H1 (cell line): ENCODE results near the gene PSMD6. TPM values are rescaled to one million over a fixed set of nuclear protein-coding genes. Genes with fewer than 3 reads are reported as not detected.

Experiments
- CTCF ChIA-PET: fragments of 300-600 bp; sonication (Branson Sonifier 250); formaldehyde crosslinking; loops from one replicate; lab custom pipeline; 2021; ENCODE audit not compliant: partially characterized antibody; lab: Charles Lee
- POLR2A ChIA-PET: fragments of 300-600 bp; sonication (Branson Sonifier 250); formaldehyde crosslinking; loops from one replicate; lab custom pipeline; 2021; ENCODE audit warnings: inconsistent platforms; ENCODE audit not compliant: partially characterized antibody; lab: Charles Lee
- DNase-seq, 2 experiments: peaks; one replicate each; pipeline versions ENCODE4 v3.0.0 to v3.0.0-alpha.2; 2010 to 2022; ENCODE audit warnings: low spot score in 2 of 2, low read depth in 1 of 2, mixed read lengths in 1 of 2
- FAIRE-seq: peaks from 2 replicates; lab custom pipeline; 2011; peaks lifted over from hg19 to GRCh38; lab: Jason Lieb, UNC
- H2AFZ ChIP-seq: 2 replicates; pipeline ENCODE4 v1.8.1; 2012; ENCODE audit warnings: low read length, inconsistent platforms
- H2AK5ac ChIP-seq: 2 replicates; pipeline ENCODE4 v1.6.1; 2013; ENCODE audit warnings: low read depth, low read length
- H2BK120ac ChIP-seq: replicated peaks from 2 replicates; pipeline ENCODE3; 2013; ENCODE audit warnings: low read depth, low read length, inconsistent platforms
- H2BK12ac ChIP-seq: 2 replicates; pipeline ENCODE4 v1.6.1; 2013; ENCODE audit warnings: low read depth, low read length
- H2BK15ac ChIP-seq: 2 replicates; pipeline ENCODE4 v1.6.1; 2013; ENCODE audit warnings: low read length
- H2BK20ac ChIP-seq: 2 replicates; pipeline ENCODE4 v1.6.1; 2013; ENCODE audit warnings: low read length
- H2BK5ac ChIP-seq: 2 replicates; pipeline ENCODE4 v1.6.1; 2013; ENCODE audit warnings: low read depth, low read length
- H3K14ac ChIP-seq: 2 replicates; pipeline ENCODE4 v1.6.1; 2013; ENCODE audit warnings: inconsistent platforms; ENCODE audit not compliant: insufficient read length
- H3K18ac ChIP-seq: 2 replicates; pipeline ENCODE4 v1.6.1; 2013; ENCODE audit warnings: low read length; ENCODE audit errors: extremely low read depth
- H3K23ac ChIP-seq: 2 replicates; pipeline ENCODE4 v1.6.1; 2013; ENCODE audit warnings: inconsistent platforms; ENCODE audit not compliant: insufficient read length
- H3K23me2 ChIP-seq: 2 replicates; pipeline ENCODE4 v1.6.1; 2013; ENCODE audit warnings: low read depth, low read length
- H3K27ac ChIP-seq: 2 replicates; pipeline ENCODE4 v1.6.1; 2011; ENCODE audit warnings: low read depth, low read length, inconsistent platforms
- H3K27me3 ChIP-seq, 4 experiments: replicated peaks in 1 of 4; 1 replicate in 1 of 4; 2 replicates in 3 of 4; pipeline versions ENCODE4 v1.6.1 to v1.8.1; 2011 to 2013; ENCODE audit warnings: low read length in 3 of 4, mild to moderate bottlenecking in 3 of 4, inconsistent platforms in 2 of 4, mixed read lengths in 2 of 4, moderate library complexity in 1 of 4; ENCODE audit not compliant: control insufficient read depth in 3 of 4, insufficient read depth in 3 of 4; ENCODE audit errors: extremely low read depth in 1 of 4
- H3K36me3 ChIP-seq, 4 experiments: 2 replicates each; pipeline versions ENCODE4 v1.6.1 to v1.8.1; 2011 to 2013; ENCODE audit warnings: mild to moderate bottlenecking in 4 of 4, low read length in 3 of 4, moderate library complexity in 2 of 4, control low read depth in 1 of 4, inconsistent platforms in 1 of 4; ENCODE audit not compliant: insufficient read depth in 4 of 4, control insufficient read depth in 2 of 4
- H3K4ac ChIP-seq: replicated peaks from 2 replicates; pipeline ENCODE3; 2013; ENCODE audit warnings: low read length, low read depth, mixed read lengths, inconsistent platforms; ENCODE audit not compliant: insufficient read length
- H3K4me1 ChIP-seq, 4 experiments: replicated peaks in 1 of 4; 1 replicate in 1 of 4; 2 replicates in 3 of 4; pipeline versions ENCODE4 v1.6.1 to v1.8.1; 2011 to 2013; ENCODE audit warnings: low read length in 3 of 4, inconsistent platforms in 2 of 4, mixed read lengths in 1 of 4; ENCODE audit not compliant: insufficient read depth in 4 of 4, control insufficient read depth in 3 of 4
- H3K4me2 ChIP-seq, 2 experiments: 2 replicates each; pipeline versions ENCODE4 v1.6.1 to v1.8.1; 2011 to 2013; ENCODE audit warnings: low read depth in 2 of 2, low read length in 2 of 2, control low read depth in 1 of 2, inconsistent platforms in 1 of 2, mild to moderate bottlenecking in 1 of 2; ENCODE audit not compliant: insufficient read depth in 1 of 2
- H3K4me3 ChIP-seq, 4 experiments: fragments of 200-600, 300-600 bp in 1 of 4; sonication (generic), shearing (Covaris generic), sonication (Bioruptor Twin) in 1 of 4; 2 replicates each; pipeline versions ENCODE4 v1.5.1 to v1.8.1; 2011 to 2016; ENCODE audit warnings: low read length in 4 of 4, low read depth in 3 of 4, control low read depth in 2 of 4, inconsistent platforms in 2 of 4, mild to moderate bottlenecking in 2 of 4, mixed read lengths in 1 of 4, moderate library complexity in 1 of 4; ENCODE audit not compliant: insufficient read depth in 2 of 4; ENCODE audit errors: extremely low read depth in 1 of 4
- H3K56ac ChIP-seq: replicated peaks from 2 replicates; pipeline ENCODE3; 2013; ENCODE audit warnings: low read depth, mild to moderate bottlenecking, mixed read lengths, low read length, inconsistent platforms; ENCODE audit not compliant: insufficient read length
- H3K79me1 ChIP-seq: 2 replicates; pipeline ENCODE4 v1.6.1; 2013; ENCODE audit warnings: low read depth, low read length, control low read depth
- H3K79me2 ChIP-seq, 2 experiments: 2 replicates each; pipeline versions ENCODE4 v1.6.1 to v1.8.1; 2012 to 2013; ENCODE audit warnings: low read length in 2 of 2, mild to moderate bottlenecking in 2 of 2, inconsistent platforms in 1 of 2; ENCODE audit not compliant: insufficient read depth in 2 of 2, control insufficient read depth in 1 of 2
- H3K9ac ChIP-seq, 4 experiments: replicated peaks in 1 of 4; 1 replicate in 1 of 4; 2 replicates in 3 of 4; pipeline versions ENCODE4 v1.6.1 to v1.8.1; 2011 to 2013; ENCODE audit warnings: low read depth in 3 of 4, low read length in 3 of 4, control low read depth in 2 of 4, mild to moderate bottlenecking in 2 of 4, moderate library complexity in 2 of 4, inconsistent platforms in 1 of 4; ENCODE audit errors: extremely low read depth in 1 of 4
- H3K9me3 ChIP-seq, 2 experiments: 2 replicates each; pipeline versions ENCODE4 v1.6.1 to v1.8.1; 2012 to 2013; ENCODE audit warnings: mild to moderate bottlenecking in 2 of 2, moderate library complexity in 2 of 2, control low read depth in 1 of 2, inconsistent platforms in 1 of 2, low read depth in 1 of 2, low read length in 1 of 2, mixed read lengths in 1 of 2; ENCODE audit not compliant: insufficient read depth in 2 of 2
- H4K20me1 ChIP-seq, 2 experiments: replicated peaks in 1 of 2; 2 replicates each; pipeline versions ENCODE3 to v1.8.1; 2011 to 2013; ENCODE audit warnings: inconsistent platforms in 2 of 2, low read length in 2 of 2, mild to moderate bottlenecking in 1 of 2; ENCODE audit not compliant: insufficient read depth in 2 of 2, control insufficient read depth in 1 of 2
- H4K5ac ChIP-seq: 2 replicates; pipeline ENCODE4 v1.6.1; 2013; ENCODE audit warnings: low read length, low read depth, mixed read lengths, inconsistent platforms; ENCODE audit not compliant: insufficient read length
- H4K8ac ChIP-seq: 2 replicates; pipeline ENCODE4 v1.8.0; 2013; ENCODE audit warnings: mild to moderate bottlenecking, moderate library complexity, low read length, inconsistent platforms; ENCODE audit not compliant: insufficient read depth; ENCODE audit errors: extremely low read depth
- H4K91ac ChIP-seq: replicated peaks from 2 replicates; pipeline ENCODE3; 2013; ENCODE audit warnings: low read length, mixed read lengths, inconsistent platforms; ENCODE audit not compliant: insufficient read length
- BRCA1 ChIP-seq: IDR thresholded peaks from 2 replicates; pipeline ENCODE4 v1.6.1; 2012; ENCODE audit warnings: low read depth, low read length, improper control_type of control experiment
- CEBPB ChIP-seq: IDR thresholded peaks from 2 replicates; pipeline ENCODE4 v1.6.1; 2012; ENCODE audit warnings: low read depth, low read length
- CHD2 ChIP-seq: IDR thresholded peaks from 2 replicates; pipeline ENCODE4 v1.6.1; 2012; ENCODE audit warnings: low read length, improper control_type of control experiment
- HDAC2 ChIP-seq, 2 experiments: fragments of 300-600 bp in 1 of 2; sonication (generic) in 1 of 2; IDR thresholded peaks; 2 replicates each; pipeline ENCODE4 v1.6.1; 2011 to 2012; ENCODE audit warnings: low read depth in 2 of 2, low read length in 2 of 2, mild to moderate bottlenecking in 2 of 2, moderate library complexity in 2 of 2, borderline replicate concordance in 1 of 2, inconsistent platforms in 1 of 2
- POU5F1 ChIP-seq: IDR thresholded peaks from 2 replicates; pipeline ENCODE4 v1.6.1; 2011; ENCODE audit warnings: low read depth, mild to moderate bottlenecking, low read length, moderate library complexity
- TCF12 ChIP-seq: IDR thresholded peaks from 2 replicates; pipeline ENCODE4 v1.6.1; 2011; ENCODE audit warnings: low read depth, mild to moderate bottlenecking, low read length
- WGBS, 2 experiments: shearing (Covaris generic) in 1 of 2; methylation state at CpG; one replicate each; pipeline versions ENCODE4 v1.1.6 to v1.1.7; 2013 to 2015; ENCODE audit warnings: low lambda C conversion rate in 2 of 2, mixed read lengths in 2 of 2, inconsistent platforms in 1 of 2, low coverage in 1 of 2, missing lambda C conversion rate in 1 of 2; ENCODE audit not compliant: insufficient replicate concordance in 2 of 2, insufficient coverage in 1 of 2, insufficient read length in 1 of 2; ENCODE audit errors: extremely low coverage in 1 of 2, missing lambda C conversion rate in 1 of 2; 5-methylcytosine and 5-hydroxymethylcytosine counted together
- polyA plus RNA-seq, 7 experiments: library from polyadenylated mRNA; depleted of rRNA in 3 of 7; stranded (reverse) in 5 of 7; unstranded in 2 of 7; fragments of >200 nt in 5 of 7; fragments of 200-250 nt in 2 of 7; gene quantifications; 1 replicate in 5 of 7; 2 replicates in 1 of 7; 4 replicates in 1 of 7; pipeline versions ENCODE4 v1.2.1 to v1.2.3, GENCODE V29; 2011 to 2013; ENCODE audit warnings: missing spikeins in 2 of 7, mixed read lengths in 2 of 7
- total RNA-seq: library from RNA; stranded (reverse); fragmentation: NEBNext Ultra II Directional; extraction: Animal tissue kit (Norgen Biotek cat#: 25700); gene quantifications from 2 replicates; pipeline ENCODE4 v1.2.1, GENCODE V29; 2021
- TF ChIP-seq, protein P1 (sequence below): IDR thresholded peaks from 2 replicates; pipeline ENCODE4 v1.6.1; 2011; ENCODE audit warnings: low read length, improper control_type of control experiment
- TF ChIP-seq, protein P2 (sequence below), 3 experiments: IDR thresholded peaks; 1 replicate in 2 of 3; 2 replicates in 1 of 3; pipeline versions ENCODE4 v1.5.1 to v1.6.1; 2011; ENCODE audit warnings: low read length in 3 of 3, mild to moderate bottlenecking in 3 of 3, inconsistent platforms in 2 of 3, low read depth in 1 of 3, moderate library complexity in 1 of 3; ENCODE audit not compliant: insufficient read depth in 1 of 3; ENCODE audit errors: control extremely low read depth in 1 of 3

Gene PSMD6
- total and polyA plus RNA-seq, 2 of the 8 experiments (the other 6 are each of a cell fraction or from before 2014, with no cell fraction given) = 43.7 to 104 TPM

DNA sequence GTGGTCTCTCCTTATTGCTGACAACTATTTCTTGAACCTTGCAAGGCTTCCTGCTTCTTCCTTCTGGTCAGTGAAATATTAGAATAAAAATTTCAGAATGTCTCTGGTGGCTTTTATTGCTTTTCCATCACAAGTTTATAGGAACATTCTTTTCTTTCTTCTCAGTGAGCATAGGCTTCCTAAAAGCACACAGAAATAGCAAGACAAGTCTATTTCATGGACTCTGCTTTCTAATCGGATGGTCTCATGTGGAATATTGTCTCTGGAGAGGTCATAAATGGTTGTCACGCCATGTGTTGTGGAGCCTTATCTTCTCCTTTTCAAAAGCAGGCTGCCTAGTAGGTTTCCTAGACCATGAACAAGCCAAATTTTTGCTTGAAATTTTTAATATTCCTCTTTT, 9.8 kb upstream of the PSMD6 start:
- H3K36me3 ChIP-seq = no peaks in the 10 kb centered on the region
- no peak overlapping the region for H3K9ac ChIP-seq
- H3K4me1 ChIP-seq = peaks cover 0 to 7% (median 3%) of the 10 kb centered on the region in 4 experiments; a peak in 5 of 7 replicates
- no peak overlapping the region for H2BK5ac ChIP-seq
- H3K18ac ChIP-seq = no peak overlapping the region
- no peak overlapping the region for H3K23ac ChIP-seq
- FAIRE-seq = no peak
- H3K27me3 ChIP-seq = no peaks in the 10 kb centered on the region
- H3K4me3 ChIP-seq = no peak overlapping the region
- no peak for TF ChIP-seq HDAC2 (IDR thresholded peaks at IDR 0.05; ENCODE audit: borderline replicate concordance in 1 of 2, low read depth in 2 of 2, low read length in 2 of 2)
- no peak for TF ChIP-seq POU5F1
- no peak for TF ChIP-seq CHD2
- TF ChIP-seq, protein P1, sequence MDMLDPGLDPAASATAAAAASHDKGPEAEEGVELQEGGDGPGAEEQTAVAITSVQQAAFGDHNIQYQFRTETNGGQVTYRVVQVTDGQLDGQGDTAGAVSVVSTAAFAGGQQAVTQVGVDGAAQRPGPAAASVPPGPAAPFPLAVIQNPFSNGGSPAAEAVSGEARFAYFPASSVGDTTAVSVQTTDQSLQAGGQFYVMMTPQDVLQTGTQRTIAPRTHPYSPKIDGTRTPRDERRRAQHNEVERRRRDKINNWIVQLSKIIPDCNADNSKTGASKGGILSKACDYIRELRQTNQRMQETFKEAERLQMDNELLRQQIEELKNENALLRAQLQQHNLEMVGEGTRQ = no peak
- TF ChIP-seq BRCA1 = no peak
- TF ChIP-seq CEBPB = no peak
- TF ChIP-seq, protein P2, sequence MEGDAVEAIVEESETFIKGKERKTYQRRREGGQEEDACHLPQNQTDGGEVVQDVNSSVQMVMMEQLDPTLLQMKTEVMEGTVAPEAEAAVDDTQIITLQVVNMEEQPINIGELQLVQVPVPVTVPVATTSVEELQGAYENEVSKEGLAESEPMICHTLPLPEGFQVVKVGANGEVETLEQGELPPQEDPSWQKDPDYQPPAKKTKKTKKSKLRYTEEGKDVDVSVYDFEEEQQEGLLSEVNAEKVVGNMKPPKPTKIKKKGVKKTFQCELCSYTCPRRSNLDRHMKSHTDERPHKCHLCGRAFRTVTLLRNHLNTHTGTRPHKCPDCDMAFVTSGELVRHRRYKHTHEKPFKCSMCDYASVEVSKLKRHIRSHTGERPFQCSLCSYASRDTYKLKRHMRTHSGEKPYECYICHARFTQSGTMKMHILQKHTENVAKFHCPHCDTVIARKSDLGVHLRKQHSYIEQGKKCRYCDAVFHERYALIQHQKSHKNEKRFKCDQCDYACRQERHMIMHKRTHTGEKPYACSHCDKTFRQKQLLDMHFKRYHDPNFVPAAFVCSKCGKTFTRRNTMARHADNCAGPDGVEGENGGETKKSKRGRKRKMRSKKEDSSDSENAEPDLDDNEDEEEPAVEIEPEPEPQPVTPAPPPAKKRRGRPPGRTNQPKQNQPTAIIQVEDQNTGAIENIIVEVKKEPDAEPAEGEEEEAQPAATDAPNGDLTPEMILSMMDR (IDR thresholded peaks at IDR 0.05; ENCODE audit: control extremely low read depth in 1 of 3, insufficient read depth in 1 of 3, low read depth in 1 of 3, low read length in 3 of 3) = no peak
- no peak for TF ChIP-seq TCF12
- TF ChIP-seq, all 59 proteins: peak for 0
- Histone ChIP-seq H4K8ac (no peak overlapping the region), H3K79me1 (no peaks in the 10 kb centered on the region), H3K79me2 (no peaks in the 10 kb centered on the region), H3K4ac (no peak overlapping the region), H3K4me2 (no peak overlapping the region), H2AK5ac (no peak overlapping the region), H4K20me1 (no peaks in the 10 kb centered on the region), H2BK15ac (no peak overlapping the region), H2BK12ac (no peak overlapping the region), H3K23me2 (no peaks in the 10 kb centered on the region), H4K91ac (no peak overlapping the region), H4K5ac (no peak overlapping the region), H2BK20ac (no peak overlapping the region), H2AFZ (no peak overlapping the region), H3K14ac (no peak overlapping the region), H2BK120ac (no peak overlapping the region), H3K9me3 (no peaks in the 10 kb centered on the region), H3K56ac (no peak overlapping the region), H3K27ac (no peak overlapping the region)
- POLR2A ChIA-PET = no interaction called here
- DNase-seq = no peak
- WGBS, 2 experiments = 93% methylated on average over 2 of the region's 2 CpGs; no CpG with 5 or more reads in 1 of the 2 experiments
- CTCF ChIA-PET = interaction anchor here (0.6 to 3.3 kb wide), 4 partner anchors 8 to 451 kb away, joined by 3 to 19 read pairs (median 4); no protein-coding TSS in a partner anchor
